GM12878 (cell line): ENCODE data around the gene HINT2. TPM values are rescaled to one million over a fixed set of nuclear protein-coding genes. Genes with fewer than 3 reads are reported as not detected.

ENCODE experiments used
- ATAC-seq: fragments of 200-7000 bp; cut with Tn5 transposase; 3 replicates; pipeline ENCODE4 v1.9.1; 2020; ENCODE audit warnings: mild to moderate bottlenecking, moderate library complexity
- BruUV-seq: library from RNA; stranded (reverse); fragments of 400-500 nt; replicated peaks from 2 replicates; lab custom pipeline; 2021; lab: Mats Ljungman, UMichigan
- CTCF ChIA-PET: fragments of 300-600 bp; sonication (Branson Sonifier 250); formaldehyde crosslinking; extraction: SDS; loops from one replicate; lab custom pipeline; 2021; ENCODE audit warnings: inconsistent platforms; lab: Yijun Ruan, JAX
- POLR2A ChIA-PET: fragments of 350-600 bp; formaldehyde crosslinking; extraction: SDS; loops from one replicate; lab custom pipeline; 2021; ENCODE audit warnings: inconsistent platforms; lab: Charles Lee
- RAD21 ChIA-PET: fragments of 300-600 bp; sonication (Branson Sonifier 250); formaldehyde crosslinking; loops from one replicate; lab custom pipeline; 2023; ENCODE audit warnings: antibody characterized with exemption; ENCODE audit not compliant: unreplicated experiment; lab: Charles Lee
- SMC1A ChIA-PET: fragments of 300-600 bp; sonication (Branson Sonifier 250); formaldehyde crosslinking; loops from one replicate; lab custom pipeline; 2023; ENCODE audit not compliant: unreplicated experiment, uncharacterized antibody; lab: Charles Lee
- DNase-seq: peaks from one replicate; pipeline ENCODE4 v3.0.0-alpha.2; 2011; ENCODE audit warnings: low read depth, low spot score
- FAIRE-seq: peaks from 3 replicates; lab custom pipeline; 2011; peaks lifted over from hg19 to GRCh38; lab: Jason Lieb, UNC
- H2AFZ ChIP-seq: 2 replicates; pipeline ENCODE4 v1.6.0; 2011; ENCODE audit warnings: low read depth, low read length, control low read depth; ENCODE audit not compliant: control insufficient read depth
- H3K27ac ChIP-seq: 2 replicates; pipeline ENCODE4 v1.5.1; 2011; ENCODE audit warnings: control low read depth; ENCODE audit not compliant: control insufficient read depth, insufficient read depth
- H3K27me3 ChIP-seq, 2 experiments: replicated peaks in 1 of 2; 2 replicates each; pipeline versions ENCODE4 v1.6.0 to v1.6.1; 2011; ENCODE audit warnings: low read length in 1 of 2; ENCODE audit not compliant: control insufficient read depth in 2 of 2, insufficient read depth in 2 of 2
- H3K36me3 ChIP-seq, 2 experiments: 2 replicates each; pipeline ENCODE4 v1.5.1; 2011; ENCODE audit warnings: low read length in 1 of 2; ENCODE audit not compliant: control insufficient read depth in 2 of 2, insufficient read depth in 2 of 2
- H3K4me1 ChIP-seq: 2 replicates; pipeline ENCODE4 v1.6.1; 2011; ENCODE audit warnings: mild to moderate bottlenecking, low read length, moderate library complexity, mixed read lengths; ENCODE audit not compliant: control insufficient read depth, insufficient read depth
- H3K4me2 ChIP-seq: 2 replicates; pipeline ENCODE4 v1.6.0; 2011; ENCODE audit warnings: control low read depth; ENCODE audit not compliant: control insufficient read depth, insufficient read depth
- H3K4me3 ChIP-seq: fragments of 200-600 bp; sonication (generic); 2 replicates; pipeline ENCODE4 v1.5.1; 2016
- H3K79me2 ChIP-seq: 2 replicates; pipeline ENCODE4 v1.6.0; 2011; ENCODE audit warnings: low read length; ENCODE audit not compliant: control insufficient read depth, insufficient read depth
- H3K9ac ChIP-seq: 2 replicates; pipeline ENCODE4 v1.8.0; 2011; ENCODE audit warnings: low read length, control low read depth, mixed read lengths; ENCODE audit not compliant: control insufficient read depth, insufficient read depth
- H3K9me3 ChIP-seq: replicated peaks from 3 replicates; pipeline ENCODE4 v1.5.1; 2011; ENCODE audit warnings: mild to moderate bottlenecking, low read length; ENCODE audit not compliant: control insufficient read depth, insufficient read depth
- H4K20me1 ChIP-seq: 2 replicates; pipeline ENCODE4 v1.6.0; 2011; ENCODE audit not compliant: control insufficient read depth, insufficient read depth
- ATF3 ChIP-seq: IDR thresholded peaks from 2 replicates; pipeline ENCODE4 v1.6.1; 2011; ENCODE audit warnings: low read depth, mild to moderate bottlenecking, low read length, moderate library complexity, borderline replicate concordance; ENCODE audit errors: extremely low read depth
- CBX5 ChIP-seq: sonication (generic); IDR thresholded peaks from 2 replicates; pipeline ENCODE4 v1.6.1; 2016; ENCODE audit warnings: low read depth, moderate library complexity, mild to moderate bottlenecking, inconsistent platforms
- CHD1 ChIP-seq: IDR thresholded peaks from 2 replicates; pipeline ENCODE4 v1.6.1; 2012; ENCODE audit warnings: low read depth, low read length, improper control_type of control experiment
- CHD2 ChIP-seq: IDR thresholded peaks from 2 replicates; pipeline ENCODE4 v1.6.1; 2011; ENCODE audit warnings: low read depth, low read length, improper control_type of control experiment, borderline replicate concordance
- EP300 ChIP-seq, 2 experiments: fragments of 150-350 bp in 1 of 2; IDR thresholded peaks; 2 replicates each; pipeline ENCODE4 v1.6.1; 2011 to 2012; ENCODE audit warnings: low read depth in 2 of 2, low read length in 2 of 2, borderline replicate concordance in 1 of 2, improper control_type of control experiment in 1 of 2, inconsistent platforms in 1 of 2; ENCODE audit not compliant: control insufficient read depth in 1 of 2
- ESRRA ChIP-seq: IDR thresholded peaks from 2 replicates; pipeline ENCODE4 v1.6.1; 2012; ENCODE audit warnings: mild to moderate bottlenecking, low read length, improper control_type of control experiment
- IRF5 ChIP-seq: fragments of 450-650 bp; IDR thresholded peaks from 2 replicates; pipeline ENCODE4 v1.6.1; 2017; ENCODE audit warnings: borderline replicate concordance
- JUND ChIP-seq: IDR thresholded peaks from 2 replicates; pipeline ENCODE4 v1.6.1; 2012; ENCODE audit warnings: low read depth, mild to moderate bottlenecking, low read length, improper control_type of control experiment, moderate library complexity
- MYB ChIP-seq: fragments of 150-350 bp; IDR thresholded peaks from 2 replicates; pipeline ENCODE4 v1.6.1; 2014; ENCODE audit warnings: mild to moderate bottlenecking, low read depth, low read length, borderline replicate concordance
- NFIC ChIP-seq: IDR thresholded peaks from 2 replicates; pipeline ENCODE4 v1.6.1; 2012; ENCODE audit warnings: low read depth, mild to moderate bottlenecking, inconsistent platforms, low read length, moderate library complexity
- PAX8 ChIP-seq: fragments of 450-650 bp; IDR thresholded peaks from 2 replicates; pipeline ENCODE4 v1.6.1; 2017; ENCODE audit warnings: mild to moderate bottlenecking, moderate library complexity
- POU2F2 ChIP-seq: IDR thresholded peaks from 3 replicates; pipeline ENCODE4 v1.6.1; 2011; ENCODE audit warnings: low read depth, mild to moderate bottlenecking, low read length, borderline replicate concordance
- RFX5 ChIP-seq: IDR thresholded peaks from 2 replicates; pipeline ENCODE4 v1.6.1; 2011; ENCODE audit warnings: low read depth, low read length, improper control_type of control experiment
- SIN3A ChIP-seq: IDR thresholded peaks from 2 replicates; pipeline ENCODE4 v1.6.1; 2012; ENCODE audit warnings: low read depth, low read length, improper control_type of control experiment
- SREBF1 ChIP-seq: IDR thresholded peaks from 2 replicates; pipeline ENCODE4 v1.6.1; 2012; ENCODE audit warnings: mild to moderate bottlenecking, low read length
- WRNIP1 ChIP-seq: IDR thresholded peaks from 2 replicates; pipeline ENCODE4 v1.6.1; 2011; ENCODE audit warnings: low read depth, low read length, improper control_type of control experiment, borderline replicate concordance
- ZNF687 ChIP-seq: fragments of 450-650 bp; IDR thresholded peaks from 2 replicates; pipeline ENCODE4 v1.6.1; 2017; ENCODE audit warnings: mild to moderate bottlenecking, moderate library complexity
- in situ Hi-C: fragments of 300-500 bp; cut with MboI; formaldehyde crosslinking; loops from 9 replicates; pipeline ENCODE4 v1.14.3; 2018; ENCODE audit warnings: mixed read lengths
- intact Hi-C: fragments of 100-400 bp; cut with micrococcal nuclease; formaldehyde crosslinking; loops from one replicate; pipeline ENCODE4 v1.14.2; 2022; ENCODE audit not compliant: unreplicated experiment
- polyA plus RNA-seq, 11 experiments: library from polyadenylated mRNA; depleted of rRNA in 4 of 11; unstranded in 6 of 11; stranded (reverse) in 5 of 11; fragments of >200 nt; fragmentation: Nextera tagmentation in 4 of 11; fragmentation: Illumina TruSeq in 1 of 11; extraction: Ambion mirVana in 4 of 11; extraction: Trizol in 1 of 11; gene quantifications; 1 replicate in 1 of 11; 2 replicates in 10 of 11; pipeline versions ENCODE4 v1.2.1 to v1.2.3, GENCODE V29; 2011 to 2016; ENCODE audit warnings: inconsistent platforms in 2 of 11, missing spikeins in 2 of 11, low read depth in 1 of 11
- total RNA-seq, 4 experiments: library from RNA; depleted of rRNA in 3 of 4; stranded (reverse); fragments of >200 nt in 3 of 4; fragmentation: Illumina TruSeq in 1 of 4; extraction: Trizol in 1 of 4; gene quantifications; 2 replicates each; pipeline versions ENCODE4 v1.2.1 to v1.2.3, GENCODE V29; 2013 to 2021

Gene HINT2
- total and polyA plus RNA-seq, 10 of the 15 experiments (the other 5 are each of a cell fraction or from before 2014, with no cell fraction given): 12.1 to 144 (median 51.7) TPM

- Histone ChIP-seq H3K4me1 (no peaks in the 10 kb centered on the region), H3K4me2 (no peak overlapping the region), H3K36me3 (no peaks in the 10 kb centered on the region), H4K20me1 (no peaks in the 10 kb centered on the region), H3K27me3 (no peaks in the 10 kb centered on the region; a peak in 1 of 4 replicates), H3K9ac (no peak overlapping the region), H3K4me3 (no peak overlapping the region), H3K79me2 (no peaks in the 10 kb centered on the region), H3K9me3 (no peaks in the 10 kb centered on the region), H3K27ac (no peak overlapping the region), H2AFZ (no peak overlapping the region)
- in situ Hi-C loops (no loop called here), intact Hi-C loops (loop anchor here (10.0 kb wide), 1 partner anchor 165 kb away; the partner anchor contains the start of genes CCDC107, RMRP and SIT1)
- ChIA-PET POLR2A (no interaction called here), CTCF (interaction anchor here (0.5 to 1.6 kb wide), 2 partner anchors 30 to 85 kb away, joined by 3 to 4 read pairs; no protein-coding TSS in a partner anchor), RAD21 (no interaction called here), SMC1A (interaction anchor here (1.5 kb wide), 1 partner anchor 30 kb away, joined by 4 read pairs; no protein-coding TSS in a partner anchor)
- ATAC-seq: no peak
- no peak for TF ChIP-seq WRNIP1
- TF ChIP-seq PAX8: no peak
- no peak for TF ChIP-seq IRF5
- TF ChIP-seq SIN3A: no peak
- no peak for TF ChIP-seq CBX5
- no peak for TF ChIP-seq POU2F2
- TF ChIP-seq CHD2: no peak
- no peak for TF ChIP-seq JUND
- no peak for TF ChIP-seq MYB
- TF ChIP-seq NFIC: no peak
- TF ChIP-seq ESRRA: no peak
- TF ChIP-seq SREBF1: no peak
- TF ChIP-seq EP300 (IDR thresholded peaks at IDR 0.05; ENCODE audit: borderline replicate concordance in 1 of 2, control insufficient read depth in 1 of 2, low read depth in 2 of 2, low read length in 2 of 2): no peak
- no peak for TF ChIP-seq ATF3
- TF ChIP-seq CHD1: no peak
- no peak for TF ChIP-seq ZNF687
- no peak for TF ChIP-seq RFX5
- no peak for DNase-seq
- no TSS peak for BruUV-seq
- no peak for FAIRE-seq
Observed at GRCh38 chr9:35820076-35820475, 5.2 kb upstream of the HINT2 start.
